HepG2 (cell line): ENCODE measurements around the gene RPS6KB1. TPM values are rescaled to one million over a fixed set of nuclear protein-coding genes. Genes with fewer than 3 reads are reported as not detected.
"Not testable (repeated sequence)": the region's sequence is repeated elsewhere in the genome, so short reads cannot be mapped to it uniquely, and the experiment has no call there.

Experiments used
- ERF ChIP-seq: IDR thresholded peaks from 2 replicates; pipeline ENCODE4 v1.6.1; 2018; ENCODE audit warnings: missing biosample characterization, missing genetic modification reagents
- FOSL2 ChIP-seq: sonication (generic); formaldehyde crosslinking; IDR thresholded peaks from 2 replicates; pipeline ENCODE4 v1.4.0; 2020; ENCODE audit warnings: missing genetic modification reagents
- FOXP4 ChIP-seq: sonication (generic); formaldehyde crosslinking; IDR thresholded peaks from 2 replicates; pipeline ENCODE4 v1.4.0; 2020; ENCODE audit warnings: missing genetic modification reagents
- HNF4A ChIP-seq: sonication (generic); formaldehyde crosslinking; IDR thresholded peaks from 2 replicates; pipeline ENCODE4 v1.4.0; 2020; ENCODE audit warnings: missing genetic modification reagents
- KAT8 ChIP-seq: IDR thresholded peaks from 2 replicates; pipeline ENCODE4 v1.6.1; 2016; ENCODE audit warnings: missing genetic modification reagents, missing compliant biosample characterization
- LCORL ChIP-seq, 2 experiments: fragments of 450-650 bp in 1 of 2; sonication (generic) in 1 of 2; formaldehyde crosslinking in 1 of 2; IDR thresholded peaks; 2 replicates each; pipeline versions ENCODE4 v1.5.0 to v1.6.1; 2017 to 2020; ENCODE audit warnings: antibody characterized with exemption in 1 of 2, missing genetic modification reagents in 1 of 2
- PATZ1 ChIP-seq: sonication (generic); formaldehyde crosslinking; IDR thresholded peaks from 2 replicates; pipeline ENCODE4 v1.4.0; 2020; ENCODE audit warnings: missing genetic modification reagents
- RCOR2 ChIP-seq: IDR thresholded peaks from 2 replicates; pipeline ENCODE4 v1.6.1; 2016; ENCODE audit warnings: missing biosample characterization, missing genetic modification reagents
- RNF219 ChIP-seq: sonication (generic); formaldehyde crosslinking; IDR thresholded peaks from 2 replicates; pipeline ENCODE4 v1.5.0; 2020; ENCODE audit warnings: mild to moderate bottlenecking, missing genetic modification reagents
- RXRA ChIP-seq: sonication (generic); formaldehyde crosslinking; IDR thresholded peaks from 2 replicates; pipeline ENCODE4 v1.5.1; 2020; ENCODE audit warnings: missing genetic modification reagents
- SIX4 ChIP-seq: sonication (generic); formaldehyde crosslinking; IDR thresholded peaks from 2 replicates; pipeline ENCODE4 v1.4.0; 2020; ENCODE audit warnings: missing genetic modification reagents
- SKI ChIP-seq: fragments of 450-650 bp; IDR thresholded peaks from one replicate; pipeline ENCODE4 v1.6.1; 2018; ENCODE audit warnings: mild to moderate bottlenecking; ENCODE audit not compliant: partially characterized antibody
- SOX6 ChIP-seq, 2 experiments: fragments of 450-650 bp in 1 of 2; sonication (generic) in 1 of 2; formaldehyde crosslinking in 1 of 2; IDR thresholded peaks; 2 replicates each; pipeline versions ENCODE4 v1.4.0 to v1.6.1; 2017 to 2020; ENCODE audit warnings: antibody characterized with exemption in 1 of 2, mild to moderate bottlenecking in 1 of 2, missing genetic modification reagents in 1 of 2
- ZNF205 ChIP-seq: IDR thresholded peaks from 2 replicates; pipeline ENCODE4 v1.6.1; 2018; ENCODE audit warnings: missing biosample characterization, missing genetic modification reagents
- ZNF609 ChIP-seq: sonication (generic); formaldehyde crosslinking; IDR thresholded peaks from 2 replicates; pipeline ENCODE4 v1.4.0; 2020; ENCODE audit warnings: mild to moderate bottlenecking, missing genetic modification reagents, borderline replicate concordance
- polyA plus RNA-seq, 8 experiments: library from polyadenylated mRNA; depleted of rRNA in 3 of 8; stranded (reverse) in 7 of 8; unstranded in 1 of 8; fragments of >200 nt; fragmentation: Illumina TruSeq in 4 of 8; extraction: Trizol in 4 of 8; gene quantifications; 2 replicates each; pipeline versions ENCODE4 v1.2.1 to v1.2.3, GENCODE V29; 2011 to 2016; ENCODE audit warnings: low read depth in 4 of 8, missing spikeins in 1 of 8, mixed read lengths in 1 of 8; ENCODE audit not compliant: insufficient read depth in 1 of 8
- total RNA-seq, 5 experiments: library from RNA; depleted of rRNA; stranded (reverse); fragments of >200 nt; fragmentation: Illumina TruSeq; extraction: Trizol; gene quantifications; 2 replicates each; pipeline ENCODE4 v1.2.3, GENCODE V29; 2016; ENCODE audit warnings: low read depth in 1 of 5

Gene RPS6KB1
- total and polyA plus RNA-seq, 2 of the 13 experiments (the other 11 are each of a cell fraction or from before 2014, with no cell fraction given) = 16.5 to 42.2 TPM

GRCh38 chr17:59853919-59854729 lies 38.8 kb upstream of the RPS6KB1 start (continued):
- TF ChIP-seq ZNF609 (peak; percentile 28; the same call in 1 of the 2 replicates), SOX6 (CRISPR knock-in tag; IDR thresholded peaks at IDR 0.05) (peak; percentile 79; the same call in 1 of the 2 replicates), FOXP4 (peak; percentile 74), RXRA (CRISPR knock-in tag) (peak; percentile 96), SKI (peak; percentile 82), HNF4A (CRISPR knock-in tag) (peak; percentile 80), KAT8 (peak; percentile 51; the same call in 1 of the 2 replicates), ZNF205 (0 out of 2 replicates have a peak, but pooled peaks have one; percentile 14), LCORL (CRISPR knock-in tag; IDR thresholded peaks at IDR 0.05) (peak; percentile 33; the same call in 1 of the 2 replicates), ERF (CRISPR knock-in tag) (peak; percentile 63; the same call in 1 of the 2 replicates), PATZ1 (CRISPR knock-in tag) (peak; percentile 79), SIX4 (CRISPR knock-in tag) (peak; percentile 61), FOSL2 (CRISPR knock-in tag) (peak; percentile 87), RNF219 (0 out of 2 replicates have a peak, but pooled peaks have one; percentile 57), RCOR2 (peak; percentile 55; the same call in 1 of the 2 replicates)
- not testable (repeated sequence) for TF ChIP-seq SOX6, LCORL (IDR thresholded peaks at IDR 0.05)
